Endothelial cell of umbilical vein (primary cell): ENCODE data around the gene KIF26A. TPM values are rescaled to one million over a fixed set of nuclear protein-coding genes. Genes with fewer than 3 reads are reported as not detected.

Experiments used
- BruUV-seq: library from RNA; stranded (reverse); fragments of 400-500 nt; replicated peaks from 2 replicates; lab custom pipeline; 2021; lab: Mats Ljungman, UMichigan
- CTCF ChIA-PET: fragments of 300-600, 350-600 bp; sonication (Branson Sonifier 250); formaldehyde crosslinking; loops from one replicate; lab custom pipeline; 2021; ENCODE audit warnings: antibody characterized with exemption, inconsistent platforms; lab: Charles Lee
- POLR2A ChIA-PET: fragments of 300-600, 350-600 bp; sonication (Branson Sonifier 250); formaldehyde crosslinking; loops from one replicate; lab custom pipeline; 2021; ENCODE audit warnings: antibody characterized with exemption, inconsistent platforms; lab: Charles Lee
- DNase-seq: peaks from one replicate; pipeline ENCODE4 v3.0.0-alpha.2; 2011; ENCODE audit warnings: low read depth, low spot score
- FAIRE-seq: peaks from 2 replicates; lab custom pipeline; 2011; peaks lifted over from hg19 to GRCh38; lab: Jason Lieb, UNC
- H2AFZ ChIP-seq: 2 replicates; pipeline ENCODE4 v1.6.0; 2012; ENCODE audit warnings: low read depth, low read length, control low read depth, inconsistent platforms
- H3K27ac ChIP-seq: 2 replicates; pipeline ENCODE4 v1.5.1; 2011; ENCODE audit warnings: low read depth, mild to moderate bottlenecking, control low read depth, low read length, moderate library complexity; ENCODE audit not compliant: insufficient read depth
- H3K27me3 ChIP-seq, 2 experiments: 2 replicates each; pipeline versions ENCODE4 v1.6.0 to v1.6.1; 2011; ENCODE audit warnings: low read length in 2 of 2, mixed read lengths in 1 of 2; ENCODE audit not compliant: control insufficient read depth in 2 of 2, insufficient read depth in 2 of 2
- H3K36me3 ChIP-seq, 2 experiments: 2 replicates in 1 of 2; 3 replicates in 1 of 2; pipeline ENCODE4 v1.5.1; 2011; ENCODE audit warnings: low read length in 2 of 2, mild to moderate bottlenecking in 1 of 2, moderate library complexity in 1 of 2; ENCODE audit not compliant: control insufficient read depth in 2 of 2, insufficient read depth in 2 of 2; ENCODE audit errors: extremely low read depth in 1 of 2
- H3K4me1 ChIP-seq: 3 replicates; pipeline ENCODE4 v1.5.1; 2011; ENCODE audit warnings: mild to moderate bottlenecking, low read length; ENCODE audit not compliant: control insufficient read depth, insufficient read depth; ENCODE audit errors: extremely low read depth
- H3K4me2 ChIP-seq: 2 replicates; pipeline ENCODE4 v1.6.1; 2011; ENCODE audit warnings: low read length, control low read depth, mixed read lengths; ENCODE audit not compliant: insufficient read depth
- H3K4me3 ChIP-seq, 3 experiments: fragments of 200-600 bp in 1 of 3; sonication (generic), shearing (Covaris generic) in 1 of 3; replicated peaks in 1 of 3; 2 replicates each; pipeline ENCODE4 v1.5.1; 2011 to 2016; ENCODE audit warnings: control low read depth in 3 of 3, low read length in 3 of 3, mild to moderate bottlenecking in 2 of 3, inconsistent platforms in 1 of 3, low read depth in 1 of 3, moderate library complexity in 1 of 3; ENCODE audit not compliant: insufficient read depth in 1 of 3
- H3K79me2 ChIP-seq: 2 replicates; pipeline ENCODE4 v1.6.0; 2012; ENCODE audit warnings: low read length, inconsistent platforms; ENCODE audit not compliant: control insufficient read depth, insufficient read depth
- H3K9ac ChIP-seq: replicated peaks from 2 replicates; pipeline ENCODE3; 2011; ENCODE audit warnings: low read length, control low read depth; ENCODE audit not compliant: insufficient read depth; ENCODE audit errors: extremely low read depth
- H3K9me1 ChIP-seq: replicated peaks from 3 replicates; pipeline ENCODE4 v1.6.0; 2011; ENCODE audit warnings: mild to moderate bottlenecking, low read length; ENCODE audit not compliant: control insufficient read depth, insufficient read depth; ENCODE audit errors: extremely low read depth
- H3K9me3 ChIP-seq: replicated peaks from 2 replicates; pipeline ENCODE4 v1.5.1; 2012; ENCODE audit warnings: low read length, inconsistent platforms; ENCODE audit not compliant: control insufficient read depth, insufficient read depth
- H4K20me1 ChIP-seq: replicated peaks from 2 replicates; pipeline ENCODE3; 2011; ENCODE audit warnings: mild to moderate bottlenecking, low read length; ENCODE audit not compliant: control insufficient read depth, insufficient read depth; ENCODE audit errors: extremely low read depth
- CTCF ChIP-seq, 2 donors: IDR thresholded peaks; 1 replicate in 1 of 2; 2 replicates in 1 of 2; pipeline ENCODE4 v1.5.1; 2011; ENCODE audit warnings: low read length in 2 of 2, mild to moderate bottlenecking in 2 of 2, moderate library complexity in 2 of 2, control low read depth in 1 of 2, inconsistent platforms in 1 of 2, low read depth in 1 of 2; ENCODE audit not compliant: insufficient read depth in 1 of 2; ENCODE audit errors: extremely low read depth in 1 of 2
- EZH2 ChIP-seq: IDR thresholded peaks from 2 replicates; pipeline ENCODE4 v1.6.1; 2012; ENCODE audit warnings: borderline replicate concordance, low read depth, mild to moderate bottlenecking, moderate library complexity, low read length, inconsistent platforms; ENCODE audit not compliant: severe bottlenecking
- FOS ChIP-seq: IDR thresholded peaks from 2 replicates; pipeline ENCODE4 v1.6.1; 2011; ENCODE audit warnings: mild to moderate bottlenecking, low read length, moderate library complexity, borderline replicate concordance; ENCODE audit not compliant: insufficient read depth
- GATA2 ChIP-seq: IDR thresholded peaks from 2 replicates; pipeline ENCODE4 v1.7.0; 2011; ENCODE audit warnings: low read depth, mild to moderate bottlenecking, moderate library complexity, mixed read lengths, low read length; ENCODE audit not compliant: insufficient read length, insufficient read depth
- JUN ChIP-seq: IDR thresholded peaks from 2 replicates; pipeline ENCODE4 v1.6.1; 2011; ENCODE audit warnings: borderline replicate concordance, low read depth; ENCODE audit not compliant: insufficient read length, insufficient read depth
- MAX ChIP-seq: IDR thresholded peaks from 2 replicates; pipeline ENCODE4 v1.6.1; 2011; ENCODE audit not compliant: insufficient read depth, insufficient read length
- MYC ChIP-seq: IDR thresholded peaks from one replicate; pipeline ENCODE4 v1.6.1; 2011; ENCODE audit warnings: mild to moderate bottlenecking, low read depth, low read length
- POLR2A ChIP-seq: IDR thresholded peaks from 2 replicates; pipeline ENCODE4 v1.6.1; 2012; ENCODE audit warnings: low read depth, mild to moderate bottlenecking, control low read depth, low read length
- POLR2AphosphoS5 ChIP-seq: IDR thresholded peaks from 2 replicates; pipeline ENCODE4 v1.6.1; 2012; ENCODE audit warnings: low read depth, mild to moderate bottlenecking, control low read depth, low read length, moderate library complexity; ENCODE audit not compliant: insufficient read depth
- dilution Hi-C: fragments of 300-500 bp; cut with MboI; formaldehyde crosslinking; loops from one replicate; pipeline ENCODE4 v1.15.0; 2019; ENCODE audit warnings: low sequenced_read_pairs; ENCODE audit not compliant: extremely low pct_ligation_motif_present
- intact Hi-C: fragments of 100-400 bp; cut with micrococcal nuclease; formaldehyde crosslinking; loops from one replicate; pipeline ENCODE4 v1.10.0; 2022
- polyA plus RNA-seq, 4 experiments: library from polyadenylated mRNA; depleted of rRNA in 3 of 4; stranded (reverse) in 3 of 4; unstranded in 1 of 4; fragments of >200 nt; gene quantifications; 2 replicates each; pipeline versions ENCODE4 v1.2.1 to v1.2.3, GENCODE V29; 2011 to 2012; ENCODE audit warnings: missing spikeins in 1 of 4
- total RNA-seq: library from RNA; stranded (reverse); gene quantifications from 2 replicates; pipeline ENCODE4 v1.2.3, GENCODE V29; 2021

KIF26A gene
- total and polyA plus RNA-seq, 2 donors (not counting 3 experiments of a cell fraction or from before 2014, with no cell fraction given), result 3.6 to 10.7 TPM

GRCh38 chr14:104190396-104191000, 52.1 kb downstream of the KIF26A start:
- TF ChIP-seq POLR2AphosphoS5, result no peak
- no peak for TF ChIP-seq POLR2A
- TF ChIP-seq MYC, result no peak
- no peak for TF ChIP-seq MAX
- no peak for TF ChIP-seq GATA2
- no peak for TF ChIP-seq EZH2
- no peak for TF ChIP-seq FOS
- TF ChIP-seq JUN, result no peak
- no peak for TF ChIP-seq CTCF (IDR thresholded peaks at IDR 0.05; ENCODE audit: extremely low read depth in 1 of 2, insufficient read depth in 1 of 2, low read depth in 1 of 2, low read length in 2 of 2)
- H3K27ac ChIP-seq, result no peak overlapping the region
- BruUV-seq, result no TSS peak
- no peaks in the 10 kb centered on the region for H4K20me1 ChIP-seq
- dilution Hi-C loops, result no loop called here
- POLR2A ChIA-PET, result no interaction called here
- FAIRE-seq, result no peak
- no peak overlapping the region for H3K9ac ChIP-seq
- no peak overlapping the region for H3K4me3 ChIP-seq
- intact Hi-C loops, result no loop called here
- no peak for DNase-seq
- H2AFZ ChIP-seq, result no peak overlapping the region
- H3K79me2 ChIP-seq, result no peaks in the 10 kb centered on the region
- H3K4me2 ChIP-seq, result no peak overlapping the region
- no peaks in the 10 kb centered on the region for H3K9me1 ChIP-seq
- no peaks in the 10 kb centered on the region for H3K27me3 ChIP-seq
- H3K4me1 ChIP-seq, result no peaks in the 10 kb centered on the region
- no peaks in the 10 kb centered on the region for H3K9me3 ChIP-seq
- CTCF ChIA-PET, result no interaction called here
- H3K36me3 ChIP-seq, result no peaks in the 10 kb centered on the region
